NCI-H2196 treated with DMSO at 0.1 percent for 48 hours (cell line): Measurements from ENCODE around the gene MEIS2.
A peak's percentile ranks its signal among the peaks of the same experiment; 100 is the strongest.
"Not testable (repeated sequence)": the region's sequence is repeated elsewhere in the genome, so short reads cannot be mapped to it uniquely, and the experiment has no call there.

Source experiments
- DNase-seq: peaks from one replicate; lab custom pipeline; 2025; ENCODE audit not compliant: unreplicated experiment; lab: John Stamatoyannopoulos, UW

The MEIS2 gene

GRCh38 chr15:37010595-37010994 is 89.8 kb downstream of the MEIS2 start:
- no peak for DNase-seq

DNA sequence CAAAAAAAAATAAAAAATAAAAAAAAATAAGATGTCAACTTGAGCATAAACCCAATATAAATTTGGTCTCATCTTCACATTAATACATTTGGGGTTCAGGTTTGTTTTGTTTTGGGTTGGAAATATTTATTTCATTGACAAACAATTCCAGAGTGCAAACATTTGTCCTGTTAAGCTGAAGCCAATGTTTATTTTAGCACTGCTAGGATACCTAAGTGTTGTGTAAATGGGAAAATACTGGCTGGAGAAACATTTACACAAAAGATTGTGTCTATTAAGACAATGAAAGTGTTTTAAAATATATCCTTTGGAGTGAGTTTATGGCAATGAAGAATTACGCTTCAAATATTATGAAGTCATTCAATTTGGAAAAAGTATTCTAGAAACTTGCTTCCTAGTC is 91.1 kb downstream of the MEIS2 start:
- DNase-seq: no peak

GRCh38 chr15:37008205-37008604 is 92.1 kb downstream of the MEIS2 start:
- DNase-seq: no peak

DNA sequence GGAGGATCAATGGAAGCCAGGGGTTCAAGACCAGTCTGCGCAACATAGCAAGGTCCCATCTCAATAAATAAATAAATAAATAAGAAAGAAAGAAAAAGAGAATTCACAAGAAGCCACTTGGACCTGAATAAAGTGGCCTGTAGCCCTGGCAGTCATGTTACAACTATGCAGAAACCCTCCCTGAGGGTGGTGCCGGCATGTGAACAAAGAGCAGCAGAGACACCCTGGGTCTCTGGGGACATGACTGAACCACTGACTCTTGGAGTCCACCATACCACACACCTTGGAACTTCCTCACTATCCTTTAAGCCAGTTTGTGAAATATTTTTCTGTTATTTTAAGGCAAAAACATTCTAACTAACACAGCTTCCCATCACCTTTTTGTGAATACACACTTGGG is 93.0 kb downstream of the MEIS2 start:
- DNase-seq: no peak

- no peak for DNase-seq
Observed at GRCh38 chr15:37004981-37005735, 95.2 kb downstream of the MEIS2 start.

- DNase-seq: no peak
Observed at GRCh38 chr15:37004373-37004869, 95.9 kb downstream of the MEIS2 start.

DNA sequence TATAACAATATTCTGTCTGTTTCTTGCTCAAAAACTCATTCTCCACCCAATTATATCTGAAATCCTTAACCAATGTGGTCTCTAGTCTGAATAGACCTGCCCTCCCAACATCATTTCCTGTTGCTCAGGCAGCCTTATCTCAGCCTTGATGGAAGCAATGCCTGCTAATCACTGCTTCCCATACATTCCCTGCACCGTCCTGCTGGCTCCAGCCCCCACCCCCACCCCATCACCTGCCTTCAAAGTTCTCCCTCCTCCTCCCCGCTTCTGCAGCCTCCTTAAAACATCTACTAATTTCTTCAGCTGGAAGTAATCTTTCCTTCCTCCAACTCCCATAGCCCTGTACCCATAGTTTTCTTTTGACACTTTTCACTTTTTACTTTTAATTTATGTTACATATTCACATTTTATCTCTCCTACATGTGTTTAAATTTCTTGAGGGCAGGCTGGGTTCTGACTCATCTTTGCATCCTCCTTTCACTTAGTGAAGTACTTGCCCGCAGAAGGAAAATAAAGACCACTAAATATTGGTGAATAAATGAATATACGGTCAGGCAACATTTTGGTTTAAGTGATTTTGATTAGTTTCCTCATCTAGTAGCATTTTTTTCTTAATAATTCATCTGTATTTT is 98.2 kb downstream of the MEIS2 start:
- DNase-seq: no peak

GRCh38 chr15:37001417-37001816 is 98.9 kb downstream of the MEIS2 start:
- no peak for DNase-seq

DNA sequence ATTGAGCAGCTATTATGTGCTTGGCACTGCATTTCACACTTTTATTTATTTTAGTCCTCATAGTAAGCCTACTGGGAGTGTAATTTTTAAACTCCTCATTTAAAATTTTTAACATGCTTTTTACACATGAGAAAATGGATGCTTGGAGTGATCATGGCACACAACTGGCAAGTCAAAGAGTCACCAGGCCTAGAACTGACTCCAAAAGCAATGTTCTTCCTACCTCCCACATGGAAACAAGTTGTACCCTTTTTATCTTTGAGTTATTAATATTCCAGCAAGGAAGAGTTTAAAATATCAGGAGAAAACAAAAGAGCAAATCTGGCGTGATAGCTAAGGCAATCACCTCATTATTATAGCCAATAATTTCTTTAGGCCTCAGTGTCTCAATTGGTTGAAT is 100.6 kb downstream of the MEIS2 start:
- DNase-seq: no peak

DNA sequence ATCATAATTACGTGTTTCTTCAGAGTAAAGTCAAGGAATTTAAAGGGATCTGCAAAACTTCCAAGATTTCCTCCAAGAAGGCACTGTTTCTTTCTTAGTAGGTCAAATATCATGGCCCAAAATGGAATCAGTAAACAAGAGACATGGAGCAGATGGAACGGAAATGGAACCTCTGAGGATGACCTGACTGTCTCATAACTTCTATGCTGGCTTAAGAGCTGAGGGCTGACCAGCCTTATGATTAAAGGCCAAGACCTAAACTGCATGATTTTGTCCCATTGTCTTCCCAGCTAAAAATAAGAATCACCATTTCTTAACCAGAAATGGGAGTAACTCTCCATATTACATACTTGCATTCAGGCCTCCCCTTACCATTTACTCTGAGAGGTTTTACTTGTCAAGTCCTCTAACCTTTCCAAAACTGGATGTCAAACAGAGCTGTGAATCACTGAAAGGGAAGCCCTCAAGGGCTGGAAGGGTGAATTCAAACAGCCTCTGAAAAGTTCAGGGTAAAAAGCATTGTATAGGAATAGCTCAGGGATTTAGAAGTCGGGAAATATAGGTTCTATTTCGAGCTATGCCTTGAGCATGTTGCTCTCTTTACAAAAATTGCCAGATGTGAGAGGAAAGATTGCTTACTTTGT is 103.7 kb downstream of the MEIS2 start:
- DNase-seq: no peak

- DNase-seq: no peak
Observed at GRCh38 chr15:36996121-36996520, 104.2 kb downstream of the MEIS2 start.

GRCh38 chr15:36994790-36995189 is 105.6 kb downstream of the MEIS2 start:
- no peak for DNase-seq

DNA sequence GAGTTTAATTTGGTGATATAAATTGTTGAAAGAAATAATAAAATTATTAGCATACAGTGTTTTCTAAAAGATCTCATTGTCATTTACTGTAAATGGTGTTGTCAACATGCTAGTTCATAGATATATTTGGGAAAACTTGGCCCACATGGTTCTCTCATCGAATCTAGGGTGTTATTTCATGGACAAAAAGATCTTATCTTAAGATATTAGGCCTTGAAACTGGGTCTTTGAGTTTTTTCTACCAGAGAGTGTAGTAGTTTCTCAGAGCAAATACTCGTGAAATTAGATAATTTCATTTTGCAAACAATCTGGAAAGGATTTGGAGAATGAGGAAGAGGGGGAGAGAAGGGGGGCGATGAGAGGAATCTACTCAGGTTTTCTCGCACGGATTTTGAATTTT is 107.9 kb downstream of the MEIS2 start:
- DNase-seq: no peak

GRCh38 chr15:36988947-36989346 is 111.4 kb downstream of the MEIS2 start:
- DNase-seq: no peak

DNA sequence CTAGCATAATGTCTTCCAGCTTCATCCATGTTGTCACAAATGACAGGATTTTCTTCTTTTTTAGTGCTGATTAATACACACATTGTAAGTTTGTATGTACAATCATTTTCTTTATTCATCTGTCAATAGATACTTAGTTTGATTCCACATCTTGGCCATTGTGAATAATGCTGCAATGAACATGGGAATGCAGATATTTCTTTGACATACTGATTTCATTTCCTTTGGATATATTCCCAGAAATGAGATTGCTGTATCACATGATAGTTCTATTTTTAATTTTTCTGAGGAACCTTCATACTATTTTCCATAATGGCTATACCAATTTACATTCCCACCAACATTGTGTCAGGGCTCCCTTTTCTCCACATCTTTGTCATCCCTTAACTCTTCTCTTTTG is 117.9 kb downstream of the MEIS2 start:
- DNase-seq: no peak

- DNase-seq: not testable (repeated sequence)
Observed at GRCh38 chr15:36980281-36980680, 120.1 kb downstream of the MEIS2 start.

GRCh38 chr15:36978625-36979024 is 121.7 kb downstream of the MEIS2 start:
- DNase-seq: no peak

GRCh38 chr15:36978126-36978525 is 122.2 kb downstream of the MEIS2 start:
- DNase-seq: no peak

GRCh38 chr15:36977659-36978058 is 122.7 kb downstream of the MEIS2 start:
- no peak for DNase-seq

DNA sequence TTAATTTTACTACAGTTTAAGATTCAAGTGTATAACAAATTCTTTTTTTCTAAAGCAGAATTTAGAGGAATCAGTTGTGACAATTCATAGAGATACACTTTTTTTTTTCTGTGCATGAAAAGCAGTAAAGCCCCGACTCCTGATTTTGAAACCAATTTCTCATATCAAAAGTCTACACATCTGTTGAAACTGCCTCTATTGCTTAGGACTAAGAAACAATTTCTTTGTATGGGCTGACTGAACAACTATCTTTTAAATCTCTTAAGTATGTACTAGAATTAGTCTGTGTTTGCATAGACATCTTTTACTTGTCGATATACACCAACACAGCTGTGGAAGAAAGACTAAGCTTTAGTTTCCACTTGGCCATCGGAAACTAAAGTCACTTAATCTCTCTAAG is 127.6 kb downstream of the MEIS2 start:
- no peak for DNase-seq

GRCh38 chr15:36970522-36970921 is 129.8 kb downstream of the MEIS2 start:
- DNase-seq: peak; percentile 12

DNA sequence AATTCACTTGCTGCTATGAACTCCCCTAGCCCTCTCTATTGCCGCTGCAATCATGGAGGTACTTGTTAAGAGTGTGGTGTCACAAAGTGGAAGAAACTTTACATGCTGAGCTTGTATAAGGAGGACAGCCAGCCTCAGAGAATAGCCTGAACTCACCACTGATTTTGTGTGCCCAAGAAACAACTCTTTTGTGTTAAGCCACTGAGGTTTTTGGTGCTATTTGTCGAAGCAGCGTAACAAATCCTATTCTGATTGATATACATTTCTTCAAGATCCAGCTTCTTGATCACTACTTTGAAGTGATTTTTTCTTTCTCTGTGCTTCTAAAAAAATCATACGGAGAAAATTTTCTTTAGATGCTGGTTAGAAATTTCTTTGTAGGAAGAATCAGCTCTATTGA is 132.4 kb downstream of the MEIS2 start:
- no peak for DNase-seq
